CD14-positive monocyte (primary cell): ENCODE data around the gene GNB3. TPM values are rescaled to one million over a fixed set of nuclear protein-coding genes. Genes with fewer than 3 reads are reported as not detected.
A peak's percentile ranks its signal among the peaks of the same experiment; 100 is the strongest.

Experiments used
- DNase-seq, 3 donors: peaks; one replicate each; pipeline ENCODE4 v3.0.0-alpha.2; 2011 to 2022
- H2AFZ ChIP-seq: 2 replicates; pipeline ENCODE4 v1.6.0; 2012; ENCODE audit warnings: mild to moderate bottlenecking, low read depth, low read length, inconsistent platforms; ENCODE audit not compliant: insufficient read depth, poor library complexity, severe bottlenecking
- H3K27ac ChIP-seq, 2 donors: 1 replicate in 1 of 2; 2 replicates in 1 of 2; pipeline ENCODE4 v1.5.1; 2012 to 2013; ENCODE audit warnings: low read length in 2 of 2, control low read depth in 1 of 2, inconsistent platforms in 1 of 2, low read depth in 1 of 2, mild to moderate bottlenecking in 1 of 2
- H3K27me3 ChIP-seq, 2 donors: one replicate each; pipeline versions ENCODE4 v1.6.0 to v1.6.1; 2011 to 2013; ENCODE audit warnings: low read length in 2 of 2; ENCODE audit not compliant: control insufficient read depth in 2 of 2, insufficient read depth in 2 of 2
- H3K36me3 ChIP-seq, 2 donors: replicated peaks in 1 of 2; 1 replicate in 1 of 2; 2 replicates in 1 of 2; pipeline versions ENCODE4 v1.5.1 to v1.6.1; 2012 to 2013; ENCODE audit warnings: low read length in 2 of 2, control low read depth in 1 of 2, inconsistent platforms in 1 of 2, mild to moderate bottlenecking in 1 of 2; ENCODE audit not compliant: insufficient read depth in 2 of 2, control insufficient read depth in 1 of 2
- H3K4me1 ChIP-seq, 2 donors: 1 replicate in 1 of 2; 2 replicates in 1 of 2; pipeline versions ENCODE4 v1.5.1 to v1.6.1; 2012 to 2013; ENCODE audit warnings: low read length in 2 of 2, control low read depth in 1 of 2, inconsistent platforms in 1 of 2, mild to moderate bottlenecking in 1 of 2, moderate library complexity in 1 of 2; ENCODE audit not compliant: insufficient read depth in 2 of 2, control insufficient read depth in 1 of 2
- H3K4me2 ChIP-seq: replicated peaks from 2 replicates; pipeline ENCODE3; 2012; ENCODE audit warnings: low read length, moderate library complexity, mild to moderate bottlenecking; ENCODE audit not compliant: poor library complexity, severe bottlenecking; ENCODE audit errors: extremely low read depth
- H3K4me3 ChIP-seq, 3 experiments: fragments of 200-600 bp in 1 of 3; sonication (generic) in 1 of 3; replicated peaks in 1 of 3; 1 replicate in 2 of 3; 2 replicates in 1 of 3; pipeline ENCODE4 v1.5.1; 2011 to 2013; ENCODE audit warnings: low read length in 3 of 3, mild to moderate bottlenecking in 3 of 3, control low read depth in 2 of 3, low read depth in 2 of 3, inconsistent platforms in 1 of 3, moderate library complexity in 1 of 3
- H3K79me2 ChIP-seq: 2 replicates; pipeline ENCODE4 v1.6.0; 2012; ENCODE audit warnings: mild to moderate bottlenecking, control low read depth, inconsistent platforms, low read length, moderate library complexity; ENCODE audit not compliant: insufficient read depth
- H3K9ac ChIP-seq: 2 replicates; pipeline ENCODE4 v1.6.0; 2017; ENCODE audit warnings: low read length, mild to moderate bottlenecking; ENCODE audit not compliant: insufficient read depth, poor library complexity, severe bottlenecking
- H3K9me3 ChIP-seq, 2 donors: replicated peaks in 1 of 2; 1 replicate in 1 of 2; 2 replicates in 1 of 2; pipeline versions ENCODE4 v1.5.1 to v1.6.1; 2012 to 2013; ENCODE audit warnings: low read length in 2 of 2, control low read depth in 1 of 2; ENCODE audit not compliant: control insufficient read depth in 1 of 2, insufficient read depth in 1 of 2
- H4K20me1 ChIP-seq: 2 replicates; pipeline ENCODE4 v1.6.0; 2012; ENCODE audit warnings: mild to moderate bottlenecking, low read length, control low read depth, moderate library complexity; ENCODE audit not compliant: insufficient read depth
- H3K27ac Mint-ChIP-seq, 7 donors: one replicate each; pipeline ENCODE4 v1.8.0; 2020; ENCODE audit warnings: mild to moderate bottlenecking in 7 of 7, mixed read lengths in 7 of 7, moderate library complexity in 6 of 7, inconsistent platforms in 2 of 7
- H3K27me3 Mint-ChIP-seq, 3 donors: one replicate each; pipeline ENCODE4 v1.8.0; 2021 to 2022; ENCODE audit warnings: low read depth in 3 of 3, mild to moderate bottlenecking in 3 of 3, mixed read lengths in 3 of 3, moderate library complexity in 3 of 3, inconsistent platforms in 1 of 3
- H3K36me3 Mint-ChIP-seq, 2 donors: one replicate each; pipeline ENCODE4 v1.8.0; 2020; ENCODE audit warnings: mixed read lengths in 2 of 2, inconsistent platforms in 1 of 2, mild to moderate bottlenecking in 1 of 2
- H3K4me1 Mint-ChIP-seq: one replicate; pipeline ENCODE4 v1.8.0; 2020; ENCODE audit warnings: mild to moderate bottlenecking, mixed read lengths
- H3K4me3 Mint-ChIP-seq, 2 donors: one replicate each; pipeline ENCODE4 v1.8.0; 2020; ENCODE audit warnings: mild to moderate bottlenecking in 2 of 2, mixed read lengths in 2 of 2, moderate library complexity in 1 of 2
- H3K9me3 Mint-ChIP-seq, 7 donors: one replicate each; pipeline ENCODE4 v1.8.0; 2020 to 2022; ENCODE audit warnings: mixed read lengths in 7 of 7, mild to moderate bottlenecking in 6 of 7, moderate library complexity in 6 of 7, inconsistent platforms in 2 of 7
- WGBS: methylation state at CpG from one replicate; pipeline ENCODE4 v1.1.5; 2013; ENCODE audit warnings: missing lambda C conversion rate; ENCODE audit not compliant: insufficient coverage; 5-methylcytosine and 5-hydroxymethylcytosine counted together
- intact Hi-C, 2 donors: fragments of 100-400 bp; cut with micrococcal nuclease; formaldehyde crosslinking; loops; one replicate each; pipeline versions ENCODE4 v1.15.0 to v1.15.1; 2023
- polyA plus RNA-seq, 3 donors: library from polyadenylated mRNA; depleted of rRNA in 1 of 3; unstranded in 2 of 3; stranded (reverse) in 1 of 3; fragments of 300-500 nt in 2 of 3; fragments of >200 nt in 1 of 3; fragmentation: Illumina TruSeq in 2 of 3; gene quantifications; 1 replicate in 2 of 3; 2 replicates in 1 of 3; pipeline ENCODE4 v1.2.3, GENCODE V29; 2012 to 2021
- TF ChIP-seq, protein P1 (sequence below): fragments of 200-600 bp; IDR thresholded peaks from one replicate; pipeline ENCODE4 v1.8.0; 2022; ENCODE audit warnings: antibody characterized with exemption, mild to moderate bottlenecking

The GNB3 gene
- polyA plus RNA-seq, 3 donors = 0.31 TPM; not detected in 2

- Mint-ChIP-seq H3K9me3 (peaks cover 0 to 2% (median 0%) of the 10 kb centered on the region in 7 donors), H3K36me3 (peaks cover 54 to 61% of the 10 kb centered on the region in 2 donors), H3K4me1 (peaks cover 36% of the 10 kb centered on the region), H3K27ac (peak overlapping the region in 1 of 7 donors; percentile 78), H3K27me3 (peaks cover 3 to 16% (median 14%) of the 10 kb centered on the region in 3 donors), H3K4me3 (no peak overlapping the region)
- no peaks in the 10 kb centered on the region for H3K9me3 ChIP-seq
- no peak overlapping the region for H2AFZ ChIP-seq
- 97% methylated on average over 4 of the region's 5 CpGs for WGBS
- no peak overlapping the region for H3K4me3 ChIP-seq
- peaks cover 48 to 51% of the 10 kb centered on the region in 2 donors for H3K36me3 ChIP-seq
- H4K20me1 ChIP-seq = peaks cover 42% of the 10 kb centered on the region
- peaks cover 0 to 6% of the 10 kb centered on the region in 2 donors for H3K27me3 ChIP-seq
- TF ChIP-seq, protein P1, sequence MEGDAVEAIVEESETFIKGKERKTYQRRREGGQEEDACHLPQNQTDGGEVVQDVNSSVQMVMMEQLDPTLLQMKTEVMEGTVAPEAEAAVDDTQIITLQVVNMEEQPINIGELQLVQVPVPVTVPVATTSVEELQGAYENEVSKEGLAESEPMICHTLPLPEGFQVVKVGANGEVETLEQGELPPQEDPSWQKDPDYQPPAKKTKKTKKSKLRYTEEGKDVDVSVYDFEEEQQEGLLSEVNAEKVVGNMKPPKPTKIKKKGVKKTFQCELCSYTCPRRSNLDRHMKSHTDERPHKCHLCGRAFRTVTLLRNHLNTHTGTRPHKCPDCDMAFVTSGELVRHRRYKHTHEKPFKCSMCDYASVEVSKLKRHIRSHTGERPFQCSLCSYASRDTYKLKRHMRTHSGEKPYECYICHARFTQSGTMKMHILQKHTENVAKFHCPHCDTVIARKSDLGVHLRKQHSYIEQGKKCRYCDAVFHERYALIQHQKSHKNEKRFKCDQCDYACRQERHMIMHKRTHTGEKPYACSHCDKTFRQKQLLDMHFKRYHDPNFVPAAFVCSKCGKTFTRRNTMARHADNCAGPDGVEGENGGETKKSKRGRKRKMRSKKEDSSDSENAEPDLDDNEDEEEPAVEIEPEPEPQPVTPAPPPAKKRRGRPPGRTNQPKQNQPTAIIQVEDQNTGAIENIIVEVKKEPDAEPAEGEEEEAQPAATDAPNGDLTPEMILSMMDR = no peak
- intact Hi-C loops = loop anchor here in 1 of 2 donors (5.0 kb wide), 1 partner anchor 203 kb away; no protein-coding TSS in a partner anchor
- H3K79me2 ChIP-seq = peaks cover 5% of the 10 kb centered on the region
- no peak overlapping the region for H3K9ac ChIP-seq
- no peak for DNase-seq
- H3K4me1 ChIP-seq = peaks cover 20 to 39% of the 10 kb centered on the region in 2 donors
- H3K4me2 ChIP-seq = no peak overlapping the region
- H3K27ac ChIP-seq = peak overlapping the region; percentile 50 to 63
Observed at GRCh38 chr12:6820166-6820565, 20.6 kb upstream of the GNB3 start.

DNA sequence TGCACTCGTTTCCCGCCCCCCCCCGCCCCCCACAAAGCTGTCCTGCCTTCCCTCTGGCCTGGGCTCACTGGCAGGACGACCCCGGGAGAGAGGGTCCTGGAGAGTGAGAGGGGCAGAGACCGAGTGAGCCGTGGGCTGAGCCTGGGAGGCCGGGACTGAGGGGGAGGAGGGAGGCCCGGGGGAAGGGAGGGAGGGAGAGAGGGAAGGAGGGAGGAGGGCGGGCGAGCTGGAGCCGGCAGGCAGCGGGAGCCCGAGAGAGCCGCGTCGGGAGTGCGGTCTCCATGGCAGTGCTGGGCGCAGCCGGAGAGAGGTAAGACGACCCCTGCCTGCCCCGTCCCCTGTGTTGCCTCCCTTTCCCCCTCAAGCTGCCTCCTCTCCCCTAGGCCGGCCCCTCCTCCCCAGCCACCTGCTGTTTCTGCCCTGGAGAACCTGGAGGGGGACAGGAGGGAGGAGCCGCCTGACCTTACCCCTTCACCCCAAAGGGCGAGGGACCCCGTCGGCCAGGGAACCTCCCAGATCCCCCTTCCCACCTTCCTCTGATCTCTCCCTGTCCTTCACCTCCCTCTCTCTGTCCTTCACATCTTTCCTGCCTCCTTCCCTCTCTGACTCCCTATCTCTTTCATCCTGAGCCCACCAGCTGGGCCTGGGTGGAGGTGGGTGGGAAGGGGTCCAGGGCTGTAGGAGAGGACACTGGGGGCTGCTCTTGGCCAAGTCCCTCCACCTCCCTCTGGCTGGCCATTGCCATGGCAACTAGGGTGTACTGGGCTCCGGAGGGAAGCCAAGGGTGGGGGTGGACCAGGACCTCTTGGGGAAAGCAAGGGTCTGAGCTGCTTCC, 18.9 kb upstream of the GNB3 start, which contains the start of gene GPR162:
Gene GPR162 (plus strand): TSS at position 231 of the 835 bp plus-strand sequence. CDS start 2,078 bp downstream, outside the sequence.
- peaks cover 36% of the 10 kb centered on the region for H3K4me1 Mint-ChIP-seq
- Histone ChIP-seq H3K4me3 (peak within 1 kb of the TSS; percentile 52 to 80 (median 61)), H3K27ac (peak within 1 kb of the TSS; percentile 50 to 63), H3K9ac (peak within 1 kb of the TSS; percentile 57), H4K20me1 (peaks cover 43% of the 10 kb centered on the region), H3K4me2 (peak within 1 kb of the TSS; percentile 88), H3K27me3 (peaks cover 0 to 16% of the 10 kb centered on the region in 2 donors), H3K4me1 (peaks cover 20 to 37% of the 10 kb centered on the region in 2 donors), H2AFZ (peak within 1 kb of the TSS; percentile 74), H3K36me3 (peaks cover 31 to 35% of the 10 kb centered on the region in 2 donors), H3K9me3 (no peaks in the 10 kb centered on the region), H3K79me2 (peaks cover 5% of the 10 kb centered on the region)
- TF ChIP-seq, protein P1 = no peak
- WGBS = 0% methylated on average over 15 of the region's 28 CpGs
- peaks cover 0 to 2% (median 0%) of the 10 kb centered on the region in 7 donors for H3K9me3 Mint-ChIP-seq
- H3K36me3 Mint-ChIP-seq = peaks cover 44 to 52% of the 10 kb centered on the region in 2 donors
- intact Hi-C loops = loop anchor here in 1 of 2 donors (2.0 to 5.0 kb wide), 2 partner anchors 67 to 205 kb away; no protein-coding TSS in a partner anchor
- peak within 1 kb of the TSS; percentile 62 to 91 (median 89) for H3K27ac Mint-ChIP-seq
- peaks cover 15 to 28% (median 17%) of the 10 kb centered on the region in 3 donors for H3K27me3 Mint-ChIP-seq
- peak within 1 kb of the TSS; percentile 82 to 93 for H3K4me3 Mint-ChIP-seq
- DNase-seq = peak in 1 of 3 donors; percentile 28
